DND-41 (cell line): ENCODE measurements around the gene BICDL2.

Experiments used
- ATAC-seq: fragments of 200-7000 bp; cut with Tn5 transposase; 3 replicates; pipeline ENCODE4 v1.9.1; 2021; ENCODE audit warnings: low read depth; ENCODE audit not compliant: insufficient read depth
- DNase-seq: peaks from one replicate; pipeline ENCODE4 v3.0.0-alpha.2; 2020
- H2AFZ ChIP-seq: 2 replicates; pipeline ENCODE4 v1.6.0; 2012; ENCODE audit warnings: low read depth, low read length
- H3K27ac ChIP-seq: 2 replicates; pipeline ENCODE4 v1.5.1; 2012; ENCODE audit warnings: low read length, inconsistent platforms
- H3K27me3 ChIP-seq: fragments of 200-600 bp; sonication (generic); 2 replicates; pipeline ENCODE4 v1.6.0; 2012; ENCODE audit warnings: low read length, mild to moderate bottlenecking, inconsistent platforms; ENCODE audit not compliant: insufficient read depth, poor library complexity
- H3K36me3 ChIP-seq: 2 replicates; pipeline ENCODE4 v1.5.1; 2012; ENCODE audit warnings: low read length, inconsistent platforms; ENCODE audit not compliant: insufficient read depth
- H3K4me1 ChIP-seq: 2 replicates; pipeline ENCODE4 v1.5.1; 2012; ENCODE audit warnings: mild to moderate bottlenecking, low read length; ENCODE audit not compliant: insufficient read depth
- H3K4me2 ChIP-seq: 2 replicates; pipeline ENCODE4 v1.6.0; 2012; ENCODE audit warnings: mild to moderate bottlenecking, moderate library complexity, low read length, inconsistent platforms; ENCODE audit not compliant: insufficient read depth
- H3K4me3 ChIP-seq, 2 experiments: fragments of 200-600 bp in 1 of 2; shearing (Covaris generic) in 1 of 2; 2 replicates each; pipeline ENCODE4 v1.5.1; 2012 to 2016; ENCODE audit warnings: inconsistent platforms in 2 of 2, low read length in 2 of 2, mild to moderate bottlenecking in 2 of 2, low read depth in 1 of 2, moderate library complexity in 1 of 2
- H3K79me2 ChIP-seq: 2 replicates; pipeline ENCODE4 v1.6.0; 2012; ENCODE audit warnings: low read length, inconsistent platforms; ENCODE audit not compliant: insufficient read depth
- H3K9ac ChIP-seq: 2 replicates; pipeline ENCODE4 v1.6.0; 2012; ENCODE audit warnings: low read depth, mild to moderate bottlenecking, inconsistent platforms, low read length, moderate library complexity
- H3K9me3 ChIP-seq: 2 replicates; pipeline ENCODE4 v1.5.1; 2012; ENCODE audit warnings: low read length, moderate library complexity, mild to moderate bottlenecking, inconsistent platforms; ENCODE audit not compliant: insufficient read depth, severe bottlenecking
- H4K20me1 ChIP-seq: 2 replicates; pipeline ENCODE4 v1.6.0; 2012; ENCODE audit warnings: low read length; ENCODE audit not compliant: insufficient read depth
- CTCF ChIP-seq: IDR thresholded peaks from 2 replicates; pipeline ENCODE4 v1.5.1; 2012; ENCODE audit warnings: borderline replicate concordance, low read length, moderate library complexity, mild to moderate bottlenecking; ENCODE audit not compliant: poor library complexity, severe bottlenecking; ENCODE audit errors: extremely low read depth
- EZH2 ChIP-seq: IDR thresholded peaks from 3 replicates; pipeline ENCODE4 v1.6.1; 2012; ENCODE audit warnings: borderline replicate concordance, low read depth, mild to moderate bottlenecking, moderate library complexity, low read length, inconsistent platforms; ENCODE audit not compliant: severe bottlenecking

BICDL2 gene

GRCh38 chr16:3012828-3013420, 23.8 kb downstream of the BICDL2 start, which contains the start of gene CLDN9:
CLDN9 (plus strand) TSS chr16:3012923; CDS start chr16:3013363, 440 bp downstream.
- H3K9me3 ChIP-seq, result no peaks in the 10 kb centered on the region
- H3K36me3 ChIP-seq, result no peaks in the 10 kb centered on the region
- H3K27ac ChIP-seq, result no peak within 1 kb of the TSS
- TF ChIP-seq EZH2 (no peak), CTCF (no peak)
- no peak within 1 kb of the TSS for H2AFZ ChIP-seq
- H3K79me2 ChIP-seq, result no peaks in the 10 kb centered on the region
- no peak within 1 kb of the TSS for H3K4me3 ChIP-seq
- peaks cover 14% of the 10 kb centered on the region for H3K4me1 ChIP-seq
- ATAC-seq, result no peak
- H4K20me1 ChIP-seq, result no peaks in the 10 kb centered on the region; the same call in 1 of the 2 replicates
- no peak within 1 kb of the TSS for H3K4me2 ChIP-seq
- H3K27me3 ChIP-seq, result no peaks in the 10 kb centered on the region
- no peak for DNase-seq
- no peak within 1 kb of the TSS for H3K9ac ChIP-seq

- Histone ChIP-seq H3K4me3 (no peak overlapping the region), H3K4me2 (no peak overlapping the region), H3K27ac (no peak overlapping the region), H3K36me3 (no peaks in the 10 kb centered on the region), H3K9me3 (no peaks in the 10 kb centered on the region), H4K20me1 (no peaks in the 10 kb centered on the region; the same call in 1 of the 2 replicates), H3K27me3 (no peaks in the 10 kb centered on the region), H3K79me2 (no peaks in the 10 kb centered on the region), H2AFZ (no peak overlapping the region), H3K9ac (no peak overlapping the region), H3K4me1 (peaks cover 21% of the 10 kb centered on the region)
- DNase-seq (no peak), ATAC-seq (no peak)
- TF ChIP-seq EZH2, result no peak
- TF ChIP-seq CTCF, result no peak
Measured at GRCh38 chr16:3012246-3012645, 24.5 kb downstream of the BICDL2 start.

GRCh38 chr16:3010510-3010909, 26.2 kb downstream of the BICDL2 start:
- Histone ChIP-seq H4K20me1 (peaks cover 5% of the 10 kb centered on the region; the same call in 1 of the 2 replicates), H3K4me1 (peaks cover 35% of the 10 kb centered on the region), H3K9me3 (no peaks in the 10 kb centered on the region), H3K79me2 (no peaks in the 10 kb centered on the region), H3K36me3 (no peaks in the 10 kb centered on the region), H3K4me2 (no peak overlapping the region), H3K9ac (no peak overlapping the region), H3K4me3 (no peak overlapping the region), H3K27me3 (no peaks in the 10 kb centered on the region), H3K27ac (no peak overlapping the region), H2AFZ (no peak overlapping the region)
- no peak for ATAC-seq
- no peak for TF ChIP-seq EZH2
- DNase-seq, result no peak

- no peak for TF ChIP-seq CTCF
- no peak for TF ChIP-seq EZH2
- ATAC-seq (no peak), DNase-seq (no peak)
- Histone ChIP-seq H3K4me3 (no peak overlapping the region), H3K9me3 (no peaks in the 10 kb centered on the region), H3K4me2 (no peak overlapping the region), H3K79me2 (no peaks in the 10 kb centered on the region), H3K27ac (no peak overlapping the region), H2AFZ (no peak overlapping the region), H3K9ac (no peak overlapping the region), H3K4me1 (peaks cover 39% of the 10 kb centered on the region), H4K20me1 (peaks cover 5% of the 10 kb centered on the region; the same call in 1 of the 2 replicates), H3K27me3 (no peaks in the 10 kb centered on the region), H3K36me3 (no peaks in the 10 kb centered on the region)
Measured at GRCh38 chr16:3009568-3010390, 27.0 kb downstream of the BICDL2 start.
